GM10266 (cell line): ENCODE results near the gene LCORL.

Experiments used
- DNase-seq: peaks from one replicate; pipeline ENCODE4 v3.0.0; 2012; ENCODE audit errors: extremely low spot score
- CTCF ChIP-seq: IDR thresholded peaks from 2 replicates; pipeline ENCODE4 v1.5.1; 2012; ENCODE audit warnings: mild to moderate bottlenecking, low read depth; ENCODE audit not compliant: control insufficient read depth, insufficient read depth; ENCODE audit errors: missing control alignments

Gene LCORL

GRCh38 chr4:17823871-17824669, 197.5 kb downstream of the LCORL start:
- TF ChIP-seq CTCF = no peak
- no peak for DNase-seq

GRCh38 chr4:17817027-17817426, 204.5 kb downstream of the LCORL start:
- peak; percentile 28 for DNase-seq

GRCh38 chr4:17816142-17816541, 205.4 kb downstream of the LCORL start:
- no peak for DNase-seq
- TF ChIP-seq CTCF = no peak

More at GRCh38 chr4:17817027-17817426, 204.5 kb downstream of the LCORL start:
- peak; percentile 52 for TF ChIP-seq CTCF

- no peak for TF ChIP-seq CTCF
- DNase-seq = no peak
Observed at GRCh38 chr4:17814140-17814539, 207.4 kb downstream of the LCORL start.

GRCh38 chr4:17812801-17813200, 208.8 kb downstream of the LCORL start:
- no peak for DNase-seq
- TF ChIP-seq CTCF = no peak

- no peak for TF ChIP-seq CTCF
- DNase-seq = no peak
Observed at GRCh38 chr4:17812125-17812524, 209.4 kb downstream of the LCORL start.

- no peak for DNase-seq
- TF ChIP-seq CTCF = no peak
Observed at GRCh38 chr4:17811078-17811603, 210.4 kb downstream of the LCORL start.
